ENCODE measurements around the gene FABP6. TPM values are rescaled to one million over a fixed set of nuclear protein-coding genes. Genes with fewer than 3 reads are reported as not detected.

FABP6 gene
- total and polyA plus RNA-seq, 9 of the 15 experiments (the other 6 are each of a cell fraction or from before 2014, with no cell fraction given) = 0.11 to 0.33 (median 0.21) TPM; not detected in 4

- TF ChIP-seq SFPQ (IDR thresholded peaks at IDR 0.05; ENCODE audit: low read depth, low read length) (no peak), FOXA3 (CRISPR knock-in tag; conservative IDR thresholded peaks at IDR 0.05 in 1 of 2, IDR thresholded peaks at IDR 0.05 in 1 of 2) (0 out of 4 replicates have a peak, but pooled peaks of 1 of the 2 experiments have one; percentile 20), ZNF778 (CRISPR knock-in tag; IDR thresholded peaks at IDR 0.05) (no peak), ZNF75A (CRISPR knock-in tag; IDR thresholded peaks at IDR 0.05) (no peak), ATF3 (IDR thresholded peaks at IDR 0.05) (no peak), ATF3 (CRISPR knock-in tag; conservative IDR thresholded peaks at IDR 0.05) (no peak), FOXJ2 (tag; IDR thresholded peaks at IDR 0.05) (no peak), SMC3 (conservative IDR thresholded peaks at IDR 0.05; ENCODE audit: insufficient read depth, low read depth, low read length) (peak; percentile 70), SMAD2 (IDR thresholded peaks at IDR 0.05; ENCODE audit: low read depth, low read length) (no peak), MYC (IDR thresholded peaks at IDR 0.05; ENCODE audit: low read depth, low read length) (no peak), MYC (CRISPR knock-in tag; IDR thresholded peaks at IDR 0.05; ENCODE audit: borderline replicate concordance, low read depth) (no peak), CBX3 (IDR thresholded peaks at IDR 0.05; ENCODE audit: borderline replicate concordance in 1 of 2, low read length in 2 of 2) (no peak), HIVEP1 (CRISPR knock-in tag; IDR thresholded peaks at IDR 0.05) (no peak), GATA2 (CRISPR knock-in tag; IDR thresholded peaks at IDR 0.05) (no peak), HDGF (IDR thresholded peaks at IDR 0.05) (peak; percentile 75; the same call in 1 of the 2 replicates), CREM (IDR thresholded peaks at IDR 0.05; ENCODE audit: low read depth) (peak; percentile 66), IRF9 (tag; IDR thresholded peaks at IDR 0.05) (no peak), HCFC1 (IDR thresholded peaks at IDR 0.05; ENCODE audit: low read depth, low read length) (no peak), SLC30A9 (CRISPR knock-in tag; IDR thresholded peaks at IDR 0.05) (no peak), KDM4B (IDR thresholded peaks at IDR 0.05; ENCODE audit: borderline replicate concordance in 2 of 2, low read depth in 1 of 2) (no peak; a peak in 1 of 4 replicates), CREB1 (IDR thresholded peaks at IDR 0.05) (no peak), CREB1 (CRISPR knock-in tag; IDR thresholded peaks at IDR 0.05) (0 out of 2 replicates have a peak, but pooled peaks have one; percentile 16), MED1 (CRISPR knock-in tag; IDR thresholded peaks at IDR 0.05; ENCODE audit: borderline replicate concordance) (no peak), ARID2 (IDR thresholded peaks at IDR 0.05) (peak; percentile 59; the same call in 1 of the 2 replicates), HDAC3 (IDR thresholded peaks at IDR 0.05; ENCODE audit: borderline replicate concordance, partially characterized antibody) (no peak), ESRRB (CRISPR knock-in tag; IDR thresholded peaks at IDR 0.05; ENCODE audit: borderline replicate concordance) (no peak)
These were observed 29.8 kb upstream of the FABP6 start (continued) for GRCh38 chr5:160199410-160199911.

Data from K562 (cell line).